Loucy (cell line): ENCODE measurements around the gene IKBKG.
"Not testable (repeated sequence)": the region's sequence is repeated elsewhere in the genome, so short reads cannot be mapped to it uniquely, and the experiment has no call there.

Experiments used
- EZH2phosphoT487 ChIP-seq: fragments of 200-600 bp; IDR thresholded peaks from 2 replicates; pipeline ENCODE4 v1.6.1; 2018; ENCODE audit warnings: antibody characterized with exemption, mild to moderate bottlenecking, moderate library complexity, borderline replicate concordance
- TF ChIP-seq, protein P1 (sequence below): fragments of 200-600 bp; sonication (generic); conservative IDR thresholded peaks from 2 replicates; pipeline ENCODE4 v1.5.1; 2014; ENCODE audit warnings: mild to moderate bottlenecking, antibody characterized with exemption, low read length

DNA sequence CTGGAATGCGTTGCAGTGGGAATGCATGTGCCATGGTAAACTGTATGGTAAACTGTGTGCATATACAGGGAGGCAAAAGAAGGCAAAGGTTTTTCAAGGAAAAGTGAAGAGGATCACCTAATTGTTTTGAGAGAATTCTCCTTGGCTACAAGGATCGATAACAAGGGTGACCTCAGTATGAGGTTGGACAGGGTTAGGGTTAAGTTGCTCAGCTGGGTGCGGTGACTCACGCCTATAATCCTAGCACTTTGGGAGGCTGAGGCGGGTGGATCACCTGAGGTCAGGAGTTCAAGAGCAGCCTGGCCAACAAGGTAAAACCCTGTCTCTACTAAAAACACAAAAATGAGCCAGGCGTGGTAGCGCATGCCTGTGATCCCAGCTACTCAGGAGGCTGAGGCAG lies 46.0 kb upstream of the IKBKG start:
- TF ChIP-seq, protein P1, sequence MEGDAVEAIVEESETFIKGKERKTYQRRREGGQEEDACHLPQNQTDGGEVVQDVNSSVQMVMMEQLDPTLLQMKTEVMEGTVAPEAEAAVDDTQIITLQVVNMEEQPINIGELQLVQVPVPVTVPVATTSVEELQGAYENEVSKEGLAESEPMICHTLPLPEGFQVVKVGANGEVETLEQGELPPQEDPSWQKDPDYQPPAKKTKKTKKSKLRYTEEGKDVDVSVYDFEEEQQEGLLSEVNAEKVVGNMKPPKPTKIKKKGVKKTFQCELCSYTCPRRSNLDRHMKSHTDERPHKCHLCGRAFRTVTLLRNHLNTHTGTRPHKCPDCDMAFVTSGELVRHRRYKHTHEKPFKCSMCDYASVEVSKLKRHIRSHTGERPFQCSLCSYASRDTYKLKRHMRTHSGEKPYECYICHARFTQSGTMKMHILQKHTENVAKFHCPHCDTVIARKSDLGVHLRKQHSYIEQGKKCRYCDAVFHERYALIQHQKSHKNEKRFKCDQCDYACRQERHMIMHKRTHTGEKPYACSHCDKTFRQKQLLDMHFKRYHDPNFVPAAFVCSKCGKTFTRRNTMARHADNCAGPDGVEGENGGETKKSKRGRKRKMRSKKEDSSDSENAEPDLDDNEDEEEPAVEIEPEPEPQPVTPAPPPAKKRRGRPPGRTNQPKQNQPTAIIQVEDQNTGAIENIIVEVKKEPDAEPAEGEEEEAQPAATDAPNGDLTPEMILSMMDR = not testable (repeated sequence)
- not testable (repeated sequence) for TF ChIP-seq EZH2phosphoT487
